Lung (tissue), 12 donors: ENCODE measurements around the gene TMEM132C. TPM values are rescaled to one million over a fixed set of nuclear protein-coding genes. Genes with fewer than 3 reads are reported as not detected.

Experiments used
- ATAC-seq: fragments of 200-7000 bp; cut with Tn5 transposase; one replicate; pipeline ENCODE4 v1.9.1; 2020; ENCODE audit warnings: moderate number of reproducible peaks; ENCODE audit not compliant: insufficient read depth, low FRiP score
- DNase-seq, 3 donors: peaks; one replicate each; pipeline ENCODE4 v3.0.0-alpha.2; 2013 to 2017
- H3K27ac ChIP-seq, 2 donors: one replicate each; pipeline ENCODE4 v1.5.1; 2013; ENCODE audit warnings: mild to moderate bottlenecking in 2 of 2, moderate library complexity in 2 of 2, control low read depth in 1 of 2, inconsistent platforms in 1 of 2, low read depth in 1 of 2, low read length in 1 of 2
- H3K27me3 ChIP-seq, 3 donors: one replicate each; pipeline ENCODE4 v1.5.1; 2013; ENCODE audit warnings: low read length in 2 of 3; ENCODE audit not compliant: control insufficient read depth in 3 of 3, insufficient read depth in 3 of 3
- H3K36me3 ChIP-seq, 4 donors: one replicate each; pipeline ENCODE4 v1.5.1; 2013; ENCODE audit warnings: low read length in 4 of 4, mild to moderate bottlenecking in 1 of 4, moderate library complexity in 1 of 4; ENCODE audit not compliant: control insufficient read depth in 4 of 4, insufficient read depth in 4 of 4
- H3K4me1 ChIP-seq, 5 donors: one replicate each; pipeline ENCODE4 v1.5.1; 2013; ENCODE audit warnings: low read length in 5 of 5, mild to moderate bottlenecking in 2 of 5, moderate library complexity in 1 of 5; ENCODE audit not compliant: control insufficient read depth in 5 of 5, insufficient read depth in 5 of 5
- H3K4me3 ChIP-seq: one replicate; pipeline ENCODE4 v1.5.1; 2013; ENCODE audit warnings: mild to moderate bottlenecking, control low read depth, moderate library complexity
- H3K9ac ChIP-seq, 2 donors: one replicate each; pipeline ENCODE4 v1.5.1; 2013; ENCODE audit warnings: low read length in 2 of 2, control low read depth in 1 of 2; ENCODE audit not compliant: insufficient read depth in 1 of 2
- H3K9me3 ChIP-seq, 4 donors: one replicate each; pipeline ENCODE4 v1.5.1; 2013; ENCODE audit warnings: low read length in 3 of 4, mild to moderate bottlenecking in 1 of 4, moderate library complexity in 1 of 4; ENCODE audit not compliant: control insufficient read depth in 4 of 4, insufficient read depth in 3 of 4
- CTCF ChIP-seq: IDR thresholded peaks from 2 replicates; pipeline ENCODE4 v1.5.1; 2012; ENCODE audit warnings: mild to moderate bottlenecking; ENCODE audit errors: control extremely low read depth, extremely low read depth
- WGBS, 2 donors: extraction: QIAGEN DNeasy Blood & Tissue Kit; methylation state at CpG; one replicate each; pipeline ENCODE4 v1.1.7; 2013; 5-methylcytosine and 5-hydroxymethylcytosine counted together
- polyA plus RNA-seq, 2 donors: library from polyadenylated mRNA; stranded (reverse); fragments of 200-250 nt; gene quantifications; one replicate each; pipeline ENCODE4 v1.2.1, GENCODE V29; 2013
- total RNA-seq, 2 donors: library from RNA; depleted of rRNA in 1 of 2; stranded (reverse); fragments of >200 nt in 1 of 2; gene quantifications; one replicate each; pipeline ENCODE4 v1.2.1, GENCODE V29; 2014 to 2021
- donor health status: control.
- donor health status: control.
- donor health status: Bipolar disorder and iron deficiency.
- donor health status: healthy.
- donor health status: DM: yes; HTN: yes; CAD: no.

The TMEM132C gene
- total and polyA plus RNA-seq, 4 donors: 0.35 to 16.5 (median 0.77) TPM

GRCh38 chr12:128586451-128587029 is 319.6 kb downstream of the TMEM132C start:
- ATAC-seq (no peak), DNase-seq (peak in 2 of 3 donors; percentile 87 to 90)
- 35 to 42% methylated on average over 7 of the region's 7 CpGs for WGBS, 2 donors
- Histone ChIP-seq H3K9ac (peak overlapping the region; percentile 17 to 26), H3K4me1 (peaks cover 0 to 34% (median 3%) of the 10 kb centered on the region in 5 donors), H3K4me3 (no peak overlapping the region), H3K36me3 (no peaks in the 10 kb centered on the region), H3K27ac (no peak overlapping the region), H3K27me3 (no peaks in the 10 kb centered on the region), H3K9me3 (no peaks in the 10 kb centered on the region)
- no peak for TF ChIP-seq CTCF

GRCh38 chr12:128587918-128588317 is 320.9 kb downstream of the TMEM132C start:
- H3K9me3 ChIP-seq: no peaks in the 10 kb centered on the region
- no peaks in the 10 kb centered on the region for H3K36me3 ChIP-seq
- no peaks in the 10 kb centered on the region for H3K27me3 ChIP-seq
- no peak for ATAC-seq
- H3K9ac ChIP-seq: no peak overlapping the region
- H3K4me3 ChIP-seq: no peak overlapping the region
- no peak for DNase-seq
- no peak overlapping the region for H3K27ac ChIP-seq
- TF ChIP-seq CTCF: no peak
- peaks cover 0 to 29% (median 3%) of the 10 kb centered on the region in 5 donors for H3K4me1 ChIP-seq
- WGBS, 2 donors: 74 to 79% methylated on average over 2 of the region's 2 CpGs

- ATAC-seq (no peak), DNase-seq (peak in 1 of 3 donors; percentile 37)
- Histone ChIP-seq H3K4me1 (peaks cover 0 to 7% (median under 1%) of the 10 kb centered on the region in 5 donors), H3K27ac (no peak overlapping the region), H3K4me3 (no peak overlapping the region), H3K9me3 (peaks cover 0 to 3% (median 0%) of the 10 kb centered on the region in 4 donors), H3K27me3 (no peaks in the 10 kb centered on the region), H3K9ac (no peak overlapping the region), H3K36me3 (no peaks in the 10 kb centered on the region)
- no peak for TF ChIP-seq CTCF
- 48 to 56% methylated on average over 6 of the region's 6 CpGs for WGBS, 2 donors
Measured at GRCh38 chr12:128592220-128592744, 325.3 kb downstream of the TMEM132C start.

GRCh38 chr12:128594521-128594920 is 327.6 kb downstream of the TMEM132C start:
- no peak overlapping the region for H3K27ac ChIP-seq
- DNase-seq (no peak), ATAC-seq (no peak)
- H3K9ac ChIP-seq: no peak overlapping the region
- peaks cover 0 to 3% (median 0%) of the 10 kb centered on the region in 4 donors for H3K9me3 ChIP-seq
- no peaks in the 10 kb centered on the region for H3K4me1 ChIP-seq
- no peak for TF ChIP-seq CTCF
- no peaks in the 10 kb centered on the region for H3K27me3 ChIP-seq
- H3K36me3 ChIP-seq: no peaks in the 10 kb centered on the region
- H3K4me3 ChIP-seq: no peak overlapping the region
- 55 to 70% methylated on average over 7 of the region's 7 CpGs for WGBS, 2 donors
